K562 (cell line): Measurements from ENCODE around the gene G6PC3. TPM values are rescaled to one million over a fixed set of nuclear protein-coding genes. Genes with fewer than 3 reads are reported as not detected.

Experiments
- ATAC-seq: fragments of 200-7000 bp; cut with Tn5 transposase; 3 replicates; pipeline ENCODE4 v1.9.1; 2020; ENCODE audit warnings: moderate library complexity
- BruUV-seq: library from RNA; stranded (reverse); fragments of 400-500 nt; replicated peaks from 2 replicates; lab custom pipeline; 2021; lab: Mats Ljungman, UMichigan
- CTCF ChIA-PET: fragments of 300-600 bp; formaldehyde crosslinking; extraction: SDS; loops from one replicate; lab custom pipeline; 2021; ENCODE audit warnings: low intra/inter-chr PET ratio; lab: Yijun Ruan, JAX
- POLR2A ChIA-PET: fragments of 300-600, 350-650 bp; sonication (Branson Sonifier 250); formaldehyde crosslinking; extraction: SDS; loops from one replicate; lab custom pipeline; 2021; ENCODE audit warnings: antibody characterized with exemption, inconsistent platforms; lab: Yijun Ruan, JAX
- DNase-seq, 4 experiments: peaks; one replicate each; pipeline versions ENCODE4 v3.0.0 to v3.0.0-alpha.2; 2011 to 2018; ENCODE audit warnings: low spot score in 3 of 4, mixed read lengths in 3 of 4; ENCODE audit errors: extremely low read depth in 1 of 4
- FAIRE-seq: peaks from 2 replicates; lab custom pipeline; 2011; peaks lifted over from hg19 to GRCh38; lab: Jason Lieb, UNC
- H2AFZ ChIP-seq: 2 replicates; pipeline ENCODE4 v1.6.0; 2011; ENCODE audit warnings: low read depth, low read length, control low read depth, inconsistent platforms
- H3K27ac ChIP-seq: fragments of 200-600 bp; 3 replicates; pipeline ENCODE4 v1.8.0; 2011; ENCODE audit warnings: low read depth, mild to moderate bottlenecking, control low read depth, inconsistent platforms, low read length, moderate library complexity, mixed read lengths; ENCODE audit errors: extremely low read depth
- H3K27me3 ChIP-seq, 2 experiments: fragments of 300-600 bp in 1 of 2; 2 replicates in 1 of 2; 3 replicates in 1 of 2; pipeline versions ENCODE4 v1.6.0 to v1.8.0; 2011; ENCODE audit warnings: inconsistent platforms in 2 of 2, low read length in 2 of 2, mild to moderate bottlenecking in 1 of 2, mixed read lengths in 1 of 2, moderate library complexity in 1 of 2; ENCODE audit not compliant: control insufficient read depth in 2 of 2, insufficient read depth in 2 of 2
- H3K36me3 ChIP-seq: fragments of 300-600 bp; 3 replicates; pipeline ENCODE4 v1.8.0; 2011; ENCODE audit warnings: mild to moderate bottlenecking, low read length, inconsistent platforms; ENCODE audit not compliant: control insufficient read depth, insufficient read depth
- H3K4me1 ChIP-seq, 2 experiments: fragments of 200-600 bp in 1 of 2; replicated peaks in 1 of 2; 2 replicates in 1 of 2; 3 replicates in 1 of 2; pipeline versions ENCODE4 v1.5.1 to v1.8.0; 2011; ENCODE audit warnings: inconsistent platforms in 2 of 2, low read length in 2 of 2, mild to moderate bottlenecking in 1 of 2, mixed read lengths in 1 of 2, moderate library complexity in 1 of 2; ENCODE audit not compliant: control insufficient read depth in 2 of 2, insufficient read depth in 2 of 2
- H3K4me2 ChIP-seq: 2 replicates; pipeline ENCODE4 v1.6.1; 2011; ENCODE audit warnings: low read length, control low read depth, inconsistent platforms, mixed read lengths; ENCODE audit not compliant: insufficient read depth
- H3K4me3 ChIP-seq: fragments of 200-600 bp; sonication (generic), shearing (Covaris generic); 2 replicates; pipeline ENCODE4 v1.5.1; 2016; ENCODE audit warnings: control low read depth, inconsistent platforms
- H3K79me2 ChIP-seq: fragments of 200-600 bp; 3 replicates; pipeline ENCODE4 v1.8.0; 2011; ENCODE audit warnings: low read length, inconsistent platforms; ENCODE audit not compliant: control insufficient read depth, insufficient read depth
- H3K9ac ChIP-seq, 2 experiments: 2 replicates each; pipeline versions ENCODE4 v1.6.0 to v1.6.1; 2011; ENCODE audit warnings: low read depth in 2 of 2, low read length in 2 of 2, control low read depth in 1 of 2, inconsistent platforms in 1 of 2, mild to moderate bottlenecking in 1 of 2, mixed read lengths in 1 of 2; ENCODE audit not compliant: insufficient read depth in 1 of 2
- H3K9me1 ChIP-seq: one replicate; pipeline ENCODE4 v1.6.0; 2011; ENCODE audit warnings: inconsistent platforms, mild to moderate bottlenecking, low read length, moderate library complexity; ENCODE audit not compliant: control insufficient read depth, insufficient read depth
- H3K9me3 ChIP-seq: replicated peaks from 2 replicates; pipeline ENCODE4 v1.5.1; 2011; ENCODE audit warnings: low read depth, low read length, inconsistent platforms; ENCODE audit not compliant: control insufficient read depth, insufficient read depth
- H4K20me1 ChIP-seq: replicated peaks from 2 replicates; pipeline ENCODE4 v1.6.1; 2011; ENCODE audit warnings: low read length, inconsistent platforms, mixed read lengths; ENCODE audit not compliant: control insufficient read depth, insufficient read depth
- FOS ChIP-seq: IDR thresholded peaks from 3 replicates; pipeline ENCODE4 v1.6.1; 2011; ENCODE audit not compliant: insufficient read length; ENCODE audit errors: extremely low read depth
- FUS ChIP-seq: fragments of 200-400 bp; formaldehyde crosslinking; optimal IDR thresholded peaks from 2 replicates; pipeline ENCODE3; 2017; ENCODE audit warnings: low read depth, low read length
- GATA2 ChIP-seq: sonication (generic); formaldehyde crosslinking; IDR thresholded peaks from 2 replicates; pipeline ENCODE4 v1.4.0; 2020; ENCODE audit warnings: mild to moderate bottlenecking, missing genetic modification reagents
- NCOA2 ChIP-seq, 2 experiments: fragments of 450-650 bp; IDR thresholded peaks; 2 replicates each; pipeline ENCODE4 v1.6.1; 2018; ENCODE audit warnings: mild to moderate bottlenecking in 2 of 2, moderate library complexity in 1 of 2; ENCODE audit not compliant: partially characterized antibody in 2 of 2
- NFIC ChIP-seq: fragments of 450-650 bp; IDR thresholded peaks from 2 replicates; pipeline ENCODE4 v1.6.1; 2017; ENCODE audit warnings: mild to moderate bottlenecking, inconsistent platforms
- NR2C2 ChIP-seq, 2 experiments: fragments of 200-800 bp in 1 of 2; sonication (Bioruptor generic) in 1 of 2; sonication (generic) in 1 of 2; formaldehyde crosslinking in 1 of 2; IDR thresholded peaks; 2 replicates each; pipeline versions ENCODE4 v1.6.1 to v1.8.0; 2016 to 2022; ENCODE audit warnings: mild to moderate bottlenecking in 1 of 2, missing compliant biosample characterization in 1 of 2, missing genetic modification characterization in 1 of 2, missing genetic modification reagents in 1 of 2
- OTX1 ChIP-seq: fragments of 450-650 bp; formaldehyde crosslinking; IDR thresholded peaks from 2 replicates; pipeline ENCODE4 v1.4.0; 2022; ENCODE audit warnings: mild to moderate bottlenecking
- POLR2G ChIP-seq: fragments of 200-400 bp; formaldehyde crosslinking; IDR thresholded peaks from 2 replicates; pipeline ENCODE4 v1.6.1; 2017; ENCODE audit warnings: low read depth, mild to moderate bottlenecking, antibody characterized with exemption, low read length, moderate library complexity
- THRAP3 ChIP-seq: fragments of 450-650 bp; IDR thresholded peaks from 2 replicates; pipeline ENCODE4 v1.6.1; 2016; ENCODE audit warnings: mild to moderate bottlenecking, inconsistent platforms, borderline replicate concordance
- ZNF12 ChIP-seq: sonication (generic); formaldehyde crosslinking; IDR thresholded peaks from 2 replicates; pipeline ENCODE4 v1.4.0; 2020; ENCODE audit warnings: mild to moderate bottlenecking, missing genetic modification reagents
- ZNF224 ChIP-seq: sonication (generic); formaldehyde crosslinking; IDR thresholded peaks from 2 replicates; pipeline ENCODE4 v1.8.0; 2022; ENCODE audit warnings: mild to moderate bottlenecking, missing genetic modification reagents
- ZNF3 ChIP-seq: fragments of 250-450 bp; sonication (Bioruptor Pico); IDR thresholded peaks from 2 replicates; pipeline ENCODE4 v1.5.0; 2021; ENCODE audit warnings: mild to moderate bottlenecking, moderate library complexity
- ZNF707 ChIP-seq: fragments of 250-450 bp; sonication (Bioruptor Pico); conservative IDR thresholded peaks from 2 replicates; pipeline ENCODE4 v1.8.0; 2022; ENCODE audit warnings: inconsistent platforms, mild to moderate bottlenecking, moderate library complexity
- WGBS: fragments of 100-300 bp; shearing (Covaris generic); methylation state at CpG from one replicate; pipeline ENCODE4 v1.1.6; 2016; ENCODE audit warnings: low coverage, mixed read lengths; ENCODE audit not compliant: insufficient coverage; ENCODE audit errors: missing lambda C conversion rate; 5-methylcytosine and 5-hydroxymethylcytosine counted together
- in situ Hi-C: fragments of 300-500 bp; cut with MboI; formaldehyde crosslinking; loops from 4 replicates; pipeline ENCODE4 v1.15.0; 2018; ENCODE audit warnings: inconsistent platforms, mixed read lengths
- intact Hi-C: fragments of 100-400 bp; cut with micrococcal nuclease; formaldehyde crosslinking; loops from 2 replicates; pipeline ENCODE4 v1.14.2; 2022
- polyA plus RNA-seq, 8 experiments: library from polyadenylated mRNA; depleted of rRNA in 4 of 8; stranded (reverse) in 5 of 8; unstranded in 3 of 8; fragments of >200 nt; fragmentation: Nextera tagmentation in 2 of 8; fragmentation: Illumina TruSeq in 1 of 8; extraction: Ambion mirVana in 2 of 8; extraction: Trizol in 1 of 8; gene quantifications; 2 replicates each; pipeline versions ENCODE4 v1.2.1 to v1.2.3, GENCODE V29; 2011 to 2014; ENCODE audit warnings: inconsistent platforms in 1 of 8, missing spikeins in 1 of 8
- total RNA-seq, 7 experiments: library from RNA; depleted of rRNA in 6 of 7; stranded (reverse); fragments of >200 nt in 6 of 7; fragmentation: Illumina TruSeq in 2 of 7; extraction: Trizol in 2 of 7; gene quantifications; 2 replicates each; pipeline versions ENCODE4 v1.2.1 to v1.2.3, GENCODE V29; 2011 to 2021; ENCODE audit warnings: low replicate concordance in 1 of 7
- TF ChIP-seq, protein P1 (sequence below): sonication (generic); formaldehyde crosslinking; IDR thresholded peaks from 2 replicates; pipeline ENCODE4 v1.8.0; 2022; ENCODE audit warnings: missing genetic modification reagents, mild to moderate bottlenecking, borderline replicate concordance

G6PC3 gene
- total and polyA plus RNA-seq, 9 of the 15 experiments (the other 6 are each of a cell fraction or from before 2014, with no cell fraction given), result 10.4 to 57.8 (median 31.1) TPM

DNA sequence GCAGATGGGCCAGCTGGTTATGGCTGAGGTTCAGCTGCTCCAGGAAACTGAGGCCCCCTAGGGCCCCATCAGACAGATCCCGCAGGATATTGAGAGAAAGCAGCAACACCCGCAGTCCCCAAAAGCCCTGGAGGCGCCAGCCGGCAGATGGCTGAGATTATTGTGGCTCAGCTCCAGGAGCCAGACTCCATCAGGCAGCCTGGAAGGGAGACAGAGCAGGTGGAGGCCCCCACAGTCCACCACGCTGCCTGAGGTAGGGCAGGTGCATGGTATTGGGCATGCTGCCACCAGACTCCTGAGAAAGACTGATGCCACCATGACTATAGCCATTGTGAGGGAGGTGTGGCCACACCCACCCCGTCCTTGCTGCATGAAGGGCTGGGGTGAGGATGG is 46.3 kb upstream of the G6PC3 start:
- peaks cover 0 to 10% of the 10 kb centered on the region in 2 experiments; a peak in 1 of 5 replicates for H3K4me1 ChIP-seq
- no peaks in the 10 kb centered on the region for H4K20me1 ChIP-seq
- DNase-seq (no peak), ATAC-seq (no peak), FAIRE-seq (no peak)
- no peak overlapping the region for H3K27ac ChIP-seq
- TF ChIP-seq ZNF224 (CRISPR knock-in tag) (no peak), POLR2G (peak; percentile 7; the same call in 1 of the 2 replicates), FUS (no peak)
- 78% methylated on average over 6 of the region's 6 CpGs for WGBS
- ChIA-PET CTCF (no interaction called here), POLR2A (interaction anchor here (0.6 to 1.0 kb wide), 3 partner anchors 116 to 529 kb away, joined by 3 read pairs; no protein-coding TSS in a partner anchor)
- no peaks in the 10 kb centered on the region for H3K9me3 ChIP-seq
- no peak overlapping the region for H3K4me2 ChIP-seq
- H3K27me3 ChIP-seq, result no peaks in the 10 kb centered on the region
- peaks cover 50% of the 10 kb centered on the region; the same call in 2 of the 3 replicates for H3K36me3 ChIP-seq
- intact Hi-C loops, result no loop called here
- 0 out of 4 replicates have a peak overlapping the region, but pooled peaks of 1 of the 2 experiments have one; percentile 20 for H3K9ac ChIP-seq
- no TSS peak for BruUV-seq
- no peaks in the 10 kb centered on the region for H3K79me2 ChIP-seq
- no peak overlapping the region for H2AFZ ChIP-seq
- in situ Hi-C loops, result no loop called here
- H3K4me3 ChIP-seq, result no peak overlapping the region
- H3K9me1 ChIP-seq, result no peaks in the 10 kb centered on the region

DNA sequence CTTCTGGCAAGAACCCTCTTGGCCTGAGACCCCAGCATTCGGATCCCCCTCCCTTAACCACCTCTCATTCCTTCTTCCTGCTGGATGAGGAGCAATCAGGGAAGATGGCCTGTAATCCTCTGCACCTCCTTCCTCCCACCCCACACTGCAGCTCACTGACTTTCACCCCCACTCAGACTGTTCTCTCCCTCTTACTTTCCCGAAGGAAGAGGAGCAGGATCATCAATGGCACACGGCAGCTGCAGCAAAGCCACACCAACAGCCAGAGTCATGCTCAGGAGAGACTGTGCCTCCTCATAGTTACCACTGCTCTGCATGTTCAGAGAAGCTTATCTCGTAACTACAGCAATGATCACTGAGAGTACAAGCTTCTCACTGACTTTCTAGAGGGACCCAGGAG is 45.7 kb upstream of the G6PC3 start:
- ChIA-PET POLR2A (interaction anchor here (0.6 to 1.0 kb wide), 6 partner anchors 10 to 529 kb away, joined by 3 to 4 read pairs (median 3); partner anchors contain the start of gene TMEM101), CTCF (no interaction called here)
- ATAC-seq, result peak; percentile 24; the same call in 1 of the 3 replicates
- Histone ChIP-seq H2AFZ (no peak overlapping the region), H3K4me2 (no peak overlapping the region), H3K9me3 (no peaks in the 10 kb centered on the region), H3K9me1 (no peaks in the 10 kb centered on the region), H3K4me1 (peaks cover 0 to 10% of the 10 kb centered on the region in 2 experiments; a peak in 2 of 5 replicates), H3K4me3 (no peak overlapping the region), H4K20me1 (no peaks in the 10 kb centered on the region), H3K79me2 (no peaks in the 10 kb centered on the region), H3K9ac (peak overlapping the region in 1 of 2 experiments; percentile 41; a peak in 1 of 4 replicates), H3K36me3 (peaks cover 53% of the 10 kb centered on the region; the same call in 2 of the 3 replicates), H3K27me3 (no peaks in the 10 kb centered on the region), H3K27ac (no peak overlapping the region)
- 83% methylated on average over 4 of the region's 4 CpGs for WGBS
- FAIRE-seq, result no peak
- in situ Hi-C loops, result no loop called here
- TF ChIP-seq ZNF3 (CRISPR knock-in tag), result no peak
- TF ChIP-seq THRAP3, result no peak
- no peak for TF ChIP-seq FOS
- TF ChIP-seq, protein P1, sequence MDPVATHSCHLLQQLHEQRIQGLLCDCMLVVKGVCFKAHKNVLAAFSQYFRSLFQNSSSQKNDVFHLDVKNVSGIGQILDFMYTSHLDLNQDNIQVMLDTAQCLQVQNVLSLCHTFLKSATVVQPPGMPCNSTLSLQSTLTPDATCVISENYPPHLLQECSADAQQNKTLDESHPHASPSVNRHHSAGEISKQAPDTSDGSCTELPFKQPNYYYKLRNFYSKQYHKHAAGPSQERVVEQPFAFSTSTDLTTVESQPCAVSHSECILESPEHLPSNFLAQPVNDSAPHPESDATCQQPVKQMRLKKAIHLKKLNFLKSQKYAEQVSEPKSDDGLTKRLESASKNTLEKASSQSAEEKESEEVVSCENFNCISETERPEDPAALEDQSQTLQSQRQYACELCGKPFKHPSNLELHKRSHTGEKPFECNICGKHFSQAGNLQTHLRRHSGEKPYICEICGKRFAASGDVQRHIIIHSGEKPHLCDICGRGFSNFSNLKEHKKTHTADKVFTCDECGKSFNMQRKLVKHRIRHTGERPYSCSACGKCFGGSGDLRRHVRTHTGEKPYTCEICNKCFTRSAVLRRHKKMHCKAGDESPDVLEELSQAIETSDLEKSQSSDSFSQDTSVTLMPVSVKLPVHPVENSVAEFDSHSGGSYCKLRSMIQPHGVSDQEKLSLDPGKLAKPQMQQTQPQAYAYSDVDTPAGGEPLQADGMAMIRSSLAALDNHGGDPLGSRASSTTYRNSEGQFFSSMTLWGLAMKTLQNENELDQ (CRISPR knock-in tag), result no peak
- no peak for TF ChIP-seq NFIC
- no peak for TF ChIP-seq GATA2 (CRISPR knock-in tag)
- TF ChIP-seq NR2C2 (CRISPR knock-in tag; IDR thresholded peaks at IDR 0.05), result no peak
- TF ChIP-seq NR2C2 (tag; IDR thresholded peaks at IDR 0.05), result no peak
- no peak for TF ChIP-seq OTX1 (CRISPR knock-in tag)
- no peak for TF ChIP-seq ZNF707 (CRISPR knock-in tag)
- TF ChIP-seq ZNF12 (CRISPR knock-in tag), result no peak
- TF ChIP-seq NCOA2 (IDR thresholded peaks at IDR 0.05; ENCODE audit: partially characterized antibody in 2 of 2), result no peak
- intact Hi-C loops, result no loop called here
- no peak for DNase-seq
- no TSS peak for BruUV-seq
